Hepatocyte (in vitro differentiated cells): ENCODE results near the gene FOXN3.

Experiments
- CTCF ChIP-seq: fragments of 200-600 bp; sonication (generic); IDR thresholded peaks from 2 replicates; pipeline ENCODE4 v1.5.1; 2016; ENCODE audit warnings: antibody characterized with exemption, mild to moderate bottlenecking; ENCODE audit not compliant: poor library complexity
- EZH2 ChIP-seq: fragments of 200-600 bp; sonication (generic); IDR thresholded peaks from 2 replicates; pipeline ENCODE4 v1.6.1; 2016; ENCODE audit warnings: antibody characterized with exemption, mild to moderate bottlenecking, borderline replicate concordance

- no peak for TF ChIP-seq CTCF
- no peak for TF ChIP-seq EZH2
Observed at GRCh38 chr14:89418976-89419375, 1.9 kb upstream of the FOXN3 start.
